VCaP (cell line): ENCODE results near the gene RAMP2.
A peak's percentile ranks its signal among the peaks of the same experiment; 100 is the strongest.

ENCODE experiments used
- H3K27ac ChIP-seq: fragments of 450-650 bp; 2 replicates; pipeline ENCODE4 v1.5.1; 2017
- TF ChIP-seq, protein P1 (sequence below): fragments of 450-650 bp; conservative IDR thresholded peaks from 2 replicates; pipeline ENCODE4 v1.5.1; 2017; ENCODE audit warnings: mild to moderate bottlenecking, moderate library complexity

RAMP2 gene

DNA sequence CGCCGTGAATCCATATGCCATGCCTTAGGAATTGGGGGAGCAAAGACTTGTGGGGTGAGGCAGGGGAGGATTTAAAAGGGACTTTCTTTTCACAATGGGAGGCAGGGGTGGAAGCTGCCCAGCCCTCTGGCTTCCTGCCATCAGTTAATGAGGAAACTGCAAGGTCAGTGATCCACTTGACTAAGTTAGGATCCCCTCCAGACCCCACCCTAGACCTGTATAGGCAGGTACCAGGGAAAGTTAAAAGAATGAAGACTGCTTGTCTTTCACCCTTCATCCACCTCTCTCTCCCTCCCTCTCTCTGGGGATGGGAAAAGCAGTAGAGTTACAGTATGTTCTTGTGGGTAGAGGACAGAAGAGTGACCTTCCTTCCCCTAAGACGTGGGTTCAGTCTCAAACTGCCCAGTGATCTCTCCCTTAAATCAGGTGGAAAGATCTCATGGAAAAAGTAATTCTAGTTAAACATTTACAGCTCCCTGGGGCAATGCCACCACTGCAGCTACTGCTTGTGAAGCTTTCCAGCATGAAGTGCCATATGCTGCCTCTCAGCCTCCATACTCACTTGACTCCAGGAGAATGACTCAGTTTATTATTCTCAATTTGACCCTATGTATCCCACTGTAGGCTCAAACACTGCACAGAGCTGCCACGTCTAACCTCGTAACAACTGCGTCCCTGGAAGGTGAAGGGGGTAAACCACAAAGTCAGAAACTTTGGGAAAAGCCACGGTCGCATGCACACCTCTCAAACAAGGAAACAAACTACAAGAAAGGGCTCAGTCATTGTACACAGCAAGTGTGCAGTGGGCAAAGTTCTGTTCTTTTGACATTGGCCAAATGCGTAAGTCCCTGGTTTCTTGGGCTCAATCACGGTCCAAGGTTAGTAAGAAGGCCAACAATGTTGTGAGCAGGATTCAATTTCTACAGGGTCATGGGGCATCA, 36.3 kb downstream of the RAMP2 start:
- H3K27ac ChIP-seq, result peak overlapping the region; percentile 77; the same call in 1 of the 2 replicates
- TF ChIP-seq, protein P1, sequence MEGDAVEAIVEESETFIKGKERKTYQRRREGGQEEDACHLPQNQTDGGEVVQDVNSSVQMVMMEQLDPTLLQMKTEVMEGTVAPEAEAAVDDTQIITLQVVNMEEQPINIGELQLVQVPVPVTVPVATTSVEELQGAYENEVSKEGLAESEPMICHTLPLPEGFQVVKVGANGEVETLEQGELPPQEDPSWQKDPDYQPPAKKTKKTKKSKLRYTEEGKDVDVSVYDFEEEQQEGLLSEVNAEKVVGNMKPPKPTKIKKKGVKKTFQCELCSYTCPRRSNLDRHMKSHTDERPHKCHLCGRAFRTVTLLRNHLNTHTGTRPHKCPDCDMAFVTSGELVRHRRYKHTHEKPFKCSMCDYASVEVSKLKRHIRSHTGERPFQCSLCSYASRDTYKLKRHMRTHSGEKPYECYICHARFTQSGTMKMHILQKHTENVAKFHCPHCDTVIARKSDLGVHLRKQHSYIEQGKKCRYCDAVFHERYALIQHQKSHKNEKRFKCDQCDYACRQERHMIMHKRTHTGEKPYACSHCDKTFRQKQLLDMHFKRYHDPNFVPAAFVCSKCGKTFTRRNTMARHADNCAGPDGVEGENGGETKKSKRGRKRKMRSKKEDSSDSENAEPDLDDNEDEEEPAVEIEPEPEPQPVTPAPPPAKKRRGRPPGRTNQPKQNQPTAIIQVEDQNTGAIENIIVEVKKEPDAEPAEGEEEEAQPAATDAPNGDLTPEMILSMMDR, result no peak

DNA sequence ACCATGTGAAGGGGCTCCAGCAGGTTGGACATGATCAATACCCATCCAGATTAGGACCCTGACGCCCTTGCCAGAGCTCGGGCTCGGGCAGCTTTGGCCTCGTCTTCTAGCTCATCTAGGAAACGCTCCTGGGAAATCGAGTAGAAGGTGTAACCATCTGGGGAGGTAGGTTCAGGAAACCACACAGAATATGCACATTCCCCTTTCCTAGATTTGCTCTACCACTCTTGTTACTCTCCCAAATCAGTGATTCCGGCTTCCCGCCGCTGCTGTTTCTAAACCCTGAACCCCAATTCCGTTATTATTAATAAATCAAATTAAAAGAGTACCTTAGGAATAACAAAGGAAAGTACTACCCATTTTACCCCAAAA, 37.0 kb downstream of the RAMP2 start:
- TF ChIP-seq, protein P1, result no peak
- peak overlapping the region; percentile 77; the same call in 1 of the 2 replicates for H3K27ac ChIP-seq

DNA sequence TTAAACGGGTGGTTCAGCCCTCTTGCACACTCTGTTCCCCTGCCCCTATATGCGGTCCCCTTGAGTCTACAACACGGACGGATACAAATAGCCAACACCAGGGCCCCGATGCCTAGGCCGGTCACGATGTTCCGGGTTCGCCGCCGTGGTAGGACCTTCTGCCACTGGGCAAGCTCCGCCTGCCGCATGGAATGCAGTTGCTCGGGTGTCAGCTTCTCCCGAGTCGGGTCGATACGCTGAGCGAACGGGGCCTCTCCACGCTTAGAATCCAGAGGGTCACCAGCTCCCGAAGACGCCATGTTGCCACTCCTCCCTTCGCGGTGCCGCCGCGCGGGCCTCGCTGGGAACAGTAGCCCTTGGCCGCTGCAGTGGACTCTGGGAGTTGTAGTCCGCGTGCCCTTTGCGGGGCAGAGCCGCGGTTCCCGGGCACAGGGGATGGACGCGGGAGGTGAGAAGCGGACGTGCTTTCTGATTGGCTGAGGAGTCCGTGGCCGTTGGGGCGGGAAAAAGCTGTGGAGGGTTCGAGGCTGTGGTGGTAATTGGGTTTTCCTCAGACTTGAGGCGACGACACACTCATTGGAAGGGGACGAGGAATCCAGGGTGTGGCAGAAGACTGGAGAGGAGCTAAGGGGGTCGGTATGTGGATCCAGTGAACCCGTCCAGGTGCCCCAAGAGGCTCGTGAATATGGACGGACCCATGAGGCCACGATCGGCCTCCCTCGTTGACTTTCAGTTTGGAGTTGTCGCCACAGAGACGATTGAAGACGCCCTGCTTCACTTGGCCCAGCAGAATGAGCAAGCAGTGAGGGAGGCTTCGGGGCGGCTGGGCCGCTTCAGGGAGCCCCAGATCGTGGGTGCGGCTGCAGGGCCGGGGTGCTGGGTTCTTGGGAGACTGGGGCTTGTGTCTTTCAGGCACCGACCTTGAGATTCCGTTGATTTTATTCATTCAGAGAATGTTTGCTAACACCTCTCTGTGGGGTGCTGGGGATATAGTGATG, 37.7 kb downstream of the RAMP2 start, which contains the start of the genes CNTD1 and COA3:
TSS of gene CNTD1 (plus strand) at position 479 of the 998 bp plus-strand sequence. CDS start at position 686, 207 bp downstream.
TSS of gene COA3 (minus strand) at position 322 of the 998 bp plus-strand sequence. CDS start at position 299, 23 bp downstream.
- H3K27ac ChIP-seq, result peak within 1 kb of the TSS; percentile 77; the same call in 1 of the 2 replicates
- TF ChIP-seq, protein P1, result no peak

DNA sequence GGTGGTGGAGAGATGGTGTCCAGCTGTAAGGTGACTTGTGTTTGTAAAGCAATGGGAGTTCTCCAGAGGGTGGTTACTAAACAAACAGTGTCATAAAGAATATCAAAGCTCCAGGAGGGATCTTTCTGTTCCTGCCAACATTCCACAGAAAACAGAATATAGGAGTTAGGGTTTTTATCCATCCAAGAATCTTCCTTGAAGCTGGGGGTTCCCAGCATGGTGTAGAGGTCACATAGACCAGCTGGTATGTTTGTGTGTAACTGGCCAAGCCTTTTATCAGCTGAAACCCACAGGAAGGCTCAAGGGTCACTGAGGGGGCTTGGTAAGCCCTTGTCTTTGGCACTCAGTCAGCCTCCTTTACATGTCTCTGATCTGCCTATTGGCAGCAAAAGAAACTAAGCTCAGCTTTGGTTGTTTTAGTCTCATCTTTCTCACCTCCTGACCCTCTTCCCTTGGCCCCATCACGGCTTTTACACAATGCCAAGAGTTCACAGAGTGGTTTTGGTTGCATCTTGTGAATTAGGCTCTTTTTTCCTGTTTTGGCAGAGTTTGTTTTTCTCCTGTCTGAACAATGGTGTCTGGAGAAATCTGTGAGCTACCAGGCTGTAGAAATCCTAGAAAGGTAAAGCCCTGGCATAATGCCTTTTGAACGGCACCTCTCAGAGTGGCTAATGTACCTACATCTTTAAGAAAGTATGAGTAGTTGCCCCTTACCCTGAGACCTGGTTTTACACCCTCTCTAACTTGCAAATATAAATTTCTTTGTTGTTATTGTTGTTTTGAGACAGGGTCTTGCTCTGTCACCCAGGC, 42.3 kb downstream of the RAMP2 start:
- H3K27ac ChIP-seq, result peak overlapping the region; percentile 91
- TF ChIP-seq, protein P1, result no peak

DNA sequence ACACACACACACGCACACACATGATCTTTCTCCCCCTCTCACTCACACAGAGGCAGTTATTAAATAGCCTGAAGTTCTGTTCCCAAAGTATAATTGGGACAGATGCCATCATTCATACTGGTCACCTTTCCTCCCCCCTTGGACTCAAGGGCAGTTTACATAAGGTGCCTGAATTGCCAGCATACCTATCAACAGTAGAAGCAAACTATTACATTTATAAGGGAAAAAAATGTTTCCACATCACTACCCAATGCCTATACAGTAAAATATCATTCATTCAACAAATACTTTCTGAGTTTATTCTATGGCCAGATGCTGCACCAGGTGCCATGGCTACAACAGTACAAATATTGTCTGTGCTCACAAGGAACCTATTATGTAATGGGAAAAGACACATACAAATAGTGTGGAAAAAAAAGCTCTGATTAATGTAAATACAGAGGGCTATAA, 43.9 kb downstream of the RAMP2 start:
- TF ChIP-seq, protein P1, result no peak
- peak overlapping the region; percentile 91 for H3K27ac ChIP-seq

DNA sequence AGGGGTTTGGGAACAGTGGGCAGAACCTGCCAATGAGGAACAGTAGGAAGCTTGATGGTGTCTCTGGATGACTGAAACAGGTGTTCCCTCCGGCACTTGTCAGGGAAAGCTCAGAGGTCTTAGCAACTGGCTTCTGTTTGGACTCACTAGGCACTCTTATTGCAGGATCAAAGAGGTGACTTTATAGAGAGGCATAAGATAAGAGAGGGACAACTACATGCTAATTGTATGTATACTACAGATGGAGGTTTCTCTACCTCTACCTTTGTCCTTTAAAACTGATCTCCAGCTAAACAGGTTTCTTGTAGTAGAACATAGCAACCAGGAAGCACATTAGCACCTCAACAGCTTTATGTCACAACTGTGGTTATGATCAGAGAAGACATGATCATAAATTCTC, 45.2 kb downstream of the RAMP2 start:
- TF ChIP-seq, protein P1, result no peak
- peak overlapping the region; percentile 91 for H3K27ac ChIP-seq
